ENCODE measurements around the gene LTO1.

- TF ChIP-seq CTCF (optimal IDR thresholded peaks at IDR 0.05 in 1 of 3, IDR thresholded peaks at IDR 0.05 in 1 of 3, conservative IDR thresholded peaks at IDR 0.05 in 1 of 3; ENCODE audit: extremely low read depth in 1 of 3, insufficient read depth in 2 of 3, low read length in 3 of 3): no peak
- TF ChIP-seq EZH2 (IDR thresholded peaks at IDR 0.05; ENCODE audit: low read length): no peak
Measured at GRCh38 chr11:69647390-69647748, 27.8 kb downstream of the LTO1 start.

All from keratinocyte (primary cell).